Kidney (tissue), 14 donors: ENCODE data around the gene SCUBE3. TPM values are rescaled to one million over a fixed set of nuclear protein-coding genes. Genes with fewer than 3 reads are reported as not detected.

Experiments
- DNase-seq, 5 donors: peaks; one replicate each; pipeline ENCODE4 v3.0.0-alpha.2; 2013 to 2020
- FAIRE-seq: peaks from 2 replicates; lab custom pipeline; 2012; peaks lifted over from hg19 to GRCh38; lab: Jason Lieb, UNC
- H3K27ac ChIP-seq, 2 donors: one replicate each; pipeline ENCODE4 v1.7.0; 2013; ENCODE audit warnings: low read depth in 2 of 2, low read length in 2 of 2, inconsistent platforms in 1 of 2
- H3K27me3 ChIP-seq: one replicate; pipeline ENCODE4 v1.7.1; 2013; ENCODE audit warnings: low read length, inconsistent platforms; ENCODE audit not compliant: control insufficient read depth, insufficient read depth
- H3K36me3 ChIP-seq, 3 donors: one replicate each; pipeline versions ENCODE4 v1.7.0 to v1.7.1; 2013; ENCODE audit warnings: low read length in 3 of 3, control low read depth in 1 of 3, inconsistent platforms in 1 of 3; ENCODE audit not compliant: insufficient read depth in 3 of 3, control insufficient read depth in 2 of 3
- H3K4me1 ChIP-seq, 3 donors: one replicate each; pipeline versions ENCODE4 v1.7.0 to v1.7.1; 2013; ENCODE audit warnings: low read length in 3 of 3, inconsistent platforms in 1 of 3, low read depth in 1 of 3; ENCODE audit not compliant: control insufficient read depth in 2 of 3, insufficient read depth in 2 of 3
- H3K4me3 ChIP-seq, 3 donors: one replicate each; pipeline versions ENCODE4 v1.7.0 to v1.8.1; 2013; ENCODE audit warnings: low read length in 3 of 3, control low read depth in 1 of 3, inconsistent platforms in 1 of 3
- H3K9ac ChIP-seq, 3 donors: one replicate each; pipeline versions ENCODE4 v1.7.0 to v1.7.1; 2013; ENCODE audit warnings: low read length in 3 of 3, control low read depth in 1 of 3, inconsistent platforms in 1 of 3
- H3K9me3 ChIP-seq, 3 donors: one replicate each; pipeline versions ENCODE4 v1.7.0 to v1.7.1; 2013; ENCODE audit warnings: low read length in 3 of 3, control low read depth in 1 of 3, inconsistent platforms in 1 of 3; ENCODE audit not compliant: control insufficient read depth in 2 of 3, insufficient read depth in 1 of 3
- CTCF ChIP-seq: IDR thresholded peaks from 3 replicates; pipeline ENCODE4 v1.5.1; 2012; ENCODE audit warnings: mild to moderate bottlenecking, moderate library complexity, borderline replicate concordance; ENCODE audit not compliant: insufficient read depth; ENCODE audit errors: extremely low read depth
- intact Hi-C: fragments of 100-400 bp; cut with DNase I; formaldehyde crosslinking; loops from one replicate; pipeline ENCODE4 v1.11.1; 2022
- polyA plus RNA-seq: library from polyadenylated mRNA; stranded (reverse); fragments of 350-450 nt; fragmentation: Illumina TruSeq; extraction: RNeasy Lipid Tissue Mini Kit (QIAGEN cat#74804); gene quantifications from one replicate; pipeline ENCODE4 v1.2.3, GENCODE V29; 2014; ENCODE audit warnings: low read depth, low replicate concordance; ENCODE audit not compliant: insufficient read depth
- total RNA-seq: library from RNA; stranded (reverse); fragmentation: NEBNext Ultra II Directional; extraction: Animal tissue kit (Norgen Biotek cat#: 25700); gene quantifications from one replicate; pipeline ENCODE4 v1.2.1, GENCODE V29; 2021
- donor health status: control.
- donor health status: control.
- donor health status: control.
- donor health status: control.
- donor health status: control.
- donor health status: DM: yes; HTN: yes; CAD: no.
- donor health status: Normal renal cell carcinoma (clear cell type).

SCUBE3 gene
- total and polyA plus RNA-seq, 2 donors from 2014 or later: 2.5 to 4.5 TPM

DNA sequence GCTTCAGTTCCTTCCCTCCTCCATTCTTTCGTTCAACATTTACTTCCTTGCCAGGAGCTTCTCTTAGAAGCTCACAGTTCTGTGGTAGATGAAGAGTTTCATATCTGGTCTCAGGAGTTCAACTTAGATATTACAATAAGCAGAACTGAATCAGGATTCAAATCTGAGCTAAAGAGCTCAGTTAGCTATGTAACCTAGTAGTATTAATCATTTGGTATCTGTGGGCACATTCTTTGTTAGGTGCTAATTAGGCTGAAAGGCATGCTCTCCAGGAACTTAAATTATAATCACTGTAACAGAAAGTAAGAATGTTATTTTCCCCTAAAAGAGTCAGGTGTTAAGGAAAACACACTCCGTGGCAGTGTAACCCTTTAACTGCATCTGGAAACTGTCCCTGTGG, 54.1 kb downstream of the SCUBE3 start:
- DNase-seq (no peak), FAIRE-seq (no peak)
- intact Hi-C loops: no loop called here
- no peak for TF ChIP-seq CTCF
- Histone ChIP-seq H3K4me3 (no peak overlapping the region), H3K36me3 (peaks cover 0 to 3% (median 0%) of the 10 kb centered on the region in 3 donors), H3K4me1 (no peaks in the 10 kb centered on the region), H3K27ac (no peak overlapping the region), H3K9me3 (no peaks in the 10 kb centered on the region), H3K9ac (no peak overlapping the region), H3K27me3 (no peaks in the 10 kb centered on the region)

DNA sequence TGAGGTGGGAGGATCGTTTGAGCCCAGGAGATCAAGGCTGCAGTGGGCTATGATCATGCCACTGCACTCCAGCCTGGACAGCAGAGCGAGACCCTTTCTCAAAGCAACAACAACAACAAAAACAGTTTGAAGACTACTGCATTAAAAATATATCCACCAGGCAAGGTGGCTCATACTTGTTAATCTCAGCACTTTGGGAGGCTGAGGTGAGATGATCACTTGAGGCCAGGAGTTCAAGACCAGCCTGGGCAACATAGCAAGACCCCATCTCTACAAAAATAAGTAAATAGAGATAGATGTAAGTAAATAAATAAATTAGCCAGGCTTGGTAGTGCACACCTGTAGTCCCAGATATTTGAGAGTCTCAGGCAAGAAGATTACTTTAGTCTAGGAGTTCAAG, 58.2 kb downstream of the SCUBE3 start:
- no peaks in the 10 kb centered on the region for H3K27me3 ChIP-seq
- peaks cover 0 to 3% (median 0%) of the 10 kb centered on the region in 3 donors for H3K36me3 ChIP-seq
- no peak for FAIRE-seq
- no peaks in the 10 kb centered on the region for H3K9me3 ChIP-seq
- H3K9ac ChIP-seq: no peak overlapping the region
- DNase-seq: no peak
- intact Hi-C loops: no loop called here
- TF ChIP-seq CTCF: no peak
- H3K27ac ChIP-seq: no peak overlapping the region
- H3K4me3 ChIP-seq: no peak overlapping the region
- H3K4me1 ChIP-seq: no peaks in the 10 kb centered on the region

DNA sequence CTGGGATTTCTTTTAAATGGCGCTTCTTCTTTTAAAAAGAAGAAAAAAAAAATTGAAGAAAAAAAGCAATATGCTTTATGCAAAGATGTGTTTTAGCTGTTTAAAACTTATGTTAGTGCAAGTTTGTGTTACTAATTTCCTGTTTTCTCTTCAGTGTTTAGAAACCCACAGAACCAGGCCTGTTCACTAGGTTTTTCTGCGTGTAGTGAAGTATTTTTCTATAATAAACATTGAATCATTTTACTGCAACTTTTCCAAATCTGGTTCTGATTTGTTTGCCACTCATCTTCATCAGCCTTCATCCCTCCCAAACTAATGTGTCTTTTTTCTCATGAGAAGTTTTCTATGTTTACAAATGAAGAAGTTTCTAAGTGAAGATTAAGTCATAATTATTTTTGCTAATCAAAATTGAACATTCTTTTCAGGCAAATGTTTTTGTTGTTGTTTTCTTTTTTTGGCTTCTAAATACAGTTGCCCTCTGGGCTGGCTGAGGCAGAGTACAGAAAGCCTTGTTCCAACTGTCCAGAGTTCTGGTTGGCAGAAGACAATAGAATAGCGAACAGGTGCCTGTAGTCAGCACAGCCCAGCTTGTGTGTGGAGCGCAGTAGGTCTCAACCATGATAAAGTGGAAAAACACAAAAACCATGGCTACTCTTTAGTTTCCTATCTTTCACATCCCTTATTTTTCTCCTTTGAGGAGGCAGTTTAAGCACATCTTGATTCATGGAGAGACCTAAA, 60.2 kb downstream of the SCUBE3 start:
- FAIRE-seq (no peak), DNase-seq (no peak)
- intact Hi-C loops: no loop called here
- H3K9me3 ChIP-seq: no peaks in the 10 kb centered on the region
- TF ChIP-seq CTCF: no peak
- H3K27me3 ChIP-seq: no peaks in the 10 kb centered on the region
- H3K4me1 ChIP-seq: no peaks in the 10 kb centered on the region
- H3K27ac ChIP-seq: no peak overlapping the region
- no peak overlapping the region for H3K9ac ChIP-seq
- peaks cover 0 to 3% (median 0%) of the 10 kb centered on the region in 3 donors for H3K36me3 ChIP-seq
- no peak overlapping the region for H3K4me3 ChIP-seq
